ENCODE data around the gene GDF9.
"Not testable (repeated sequence)": the region's sequence is repeated elsewhere in the genome, so short reads cannot be mapped to it uniquely, and the experiment has no call there.

Gene GDF9

DNA sequence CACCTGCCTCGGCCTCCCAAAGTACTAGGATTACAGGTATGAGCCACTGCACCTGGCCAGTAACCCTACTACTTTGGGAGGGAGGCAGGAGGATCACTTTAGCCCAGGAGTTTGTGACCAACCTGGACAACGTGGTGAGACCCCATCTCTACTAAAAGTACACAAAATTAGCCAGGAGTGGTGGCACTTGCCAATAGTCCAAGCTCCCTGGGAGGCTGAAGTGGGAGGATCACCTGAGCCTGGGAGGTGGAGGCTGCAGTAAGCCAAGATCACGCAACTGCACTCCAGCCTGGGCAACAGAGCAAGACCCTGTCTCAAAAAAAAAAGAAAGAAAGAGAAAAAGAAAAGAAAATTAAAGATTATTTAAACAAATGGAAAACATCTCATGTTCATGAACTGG is 10.3 kb downstream of the GDF9 start:
- no peak for DNase-seq (ENCODE audit: low read depth in 1 of 2, low spot score in 1 of 2)
- Histone ChIP-seq H3K27ac (replicated peaks) (no peak overlapping the region), H3K4me3 (replicated peaks; ENCODE audit: insufficient read depth, low read length) (no peak overlapping the region), H3K27me3 (ENCODE audit: insufficient read depth, poor library complexity, severe bottlenecking) (no peaks in the 10 kb centered on the region)
- no peak for TF ChIP-seq SPI1 (IDR thresholded peaks at IDR 0.05; ENCODE audit: borderline replicate concordance, low read depth)

DNA sequence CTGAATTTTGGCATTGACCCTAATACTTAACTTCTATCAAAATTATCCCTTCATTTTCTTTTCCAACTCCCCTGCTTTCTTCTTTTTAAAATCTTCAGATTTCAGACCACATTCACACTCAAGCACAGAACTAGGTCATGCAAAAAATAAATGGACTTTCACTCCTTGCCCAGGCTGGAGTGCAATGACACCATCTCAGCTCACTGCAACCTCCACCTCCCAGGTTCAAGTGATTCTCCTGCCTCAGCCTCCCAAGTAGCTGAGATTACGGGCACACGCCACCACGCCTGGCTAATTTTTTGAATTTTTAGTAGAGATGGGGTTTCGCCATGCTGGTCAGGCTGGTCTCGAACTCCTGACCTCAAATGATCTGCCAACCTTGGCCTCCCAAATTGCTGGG is 11.3 kb downstream of the GDF9 start:
- H3K27ac ChIP-seq (replicated peaks); DNase-seq (ENCODE audit: low read depth in 1 of 2, low spot score in 1 of 2); H3K27me3 ChIP-seq (ENCODE audit: insufficient read depth, poor library complexity, severe bottlenecking); H3K4me3 ChIP-seq (replicated peaks; ENCODE audit: insufficient read depth, low read length): not testable (repeated sequence)

DNA sequence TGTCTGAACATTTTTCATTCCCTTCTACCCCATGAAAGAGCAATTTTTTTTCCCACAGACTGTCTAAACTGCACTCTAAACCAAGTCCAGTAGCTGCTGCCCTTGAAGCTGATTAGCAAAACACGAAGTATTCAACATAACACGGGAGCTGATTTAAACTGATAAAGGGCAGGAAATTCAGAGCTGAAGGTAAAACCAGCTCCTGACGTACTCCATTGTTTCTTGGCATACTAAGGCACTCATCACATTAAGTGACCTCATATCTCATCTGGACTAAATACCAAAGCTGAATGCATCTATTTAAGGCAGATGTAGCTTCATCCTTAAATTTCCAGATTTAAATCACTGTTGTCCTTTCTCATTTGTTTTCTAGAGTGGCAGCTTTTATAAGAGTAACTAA is 12.0 kb downstream of the GDF9 start:
- no peak overlapping the region for H3K27ac ChIP-seq (replicated peaks)
- DNase-seq (ENCODE audit: low read depth in 1 of 2, low spot score in 1 of 2): no peak
- no peaks in the 10 kb centered on the region for H3K27me3 ChIP-seq (ENCODE audit: insufficient read depth, poor library complexity, severe bottlenecking)
- TF ChIP-seq GABPA (IDR thresholded peaks at IDR 0.05; ENCODE audit: low read depth): no peak
- TF ChIP-seq, protein P1, sequence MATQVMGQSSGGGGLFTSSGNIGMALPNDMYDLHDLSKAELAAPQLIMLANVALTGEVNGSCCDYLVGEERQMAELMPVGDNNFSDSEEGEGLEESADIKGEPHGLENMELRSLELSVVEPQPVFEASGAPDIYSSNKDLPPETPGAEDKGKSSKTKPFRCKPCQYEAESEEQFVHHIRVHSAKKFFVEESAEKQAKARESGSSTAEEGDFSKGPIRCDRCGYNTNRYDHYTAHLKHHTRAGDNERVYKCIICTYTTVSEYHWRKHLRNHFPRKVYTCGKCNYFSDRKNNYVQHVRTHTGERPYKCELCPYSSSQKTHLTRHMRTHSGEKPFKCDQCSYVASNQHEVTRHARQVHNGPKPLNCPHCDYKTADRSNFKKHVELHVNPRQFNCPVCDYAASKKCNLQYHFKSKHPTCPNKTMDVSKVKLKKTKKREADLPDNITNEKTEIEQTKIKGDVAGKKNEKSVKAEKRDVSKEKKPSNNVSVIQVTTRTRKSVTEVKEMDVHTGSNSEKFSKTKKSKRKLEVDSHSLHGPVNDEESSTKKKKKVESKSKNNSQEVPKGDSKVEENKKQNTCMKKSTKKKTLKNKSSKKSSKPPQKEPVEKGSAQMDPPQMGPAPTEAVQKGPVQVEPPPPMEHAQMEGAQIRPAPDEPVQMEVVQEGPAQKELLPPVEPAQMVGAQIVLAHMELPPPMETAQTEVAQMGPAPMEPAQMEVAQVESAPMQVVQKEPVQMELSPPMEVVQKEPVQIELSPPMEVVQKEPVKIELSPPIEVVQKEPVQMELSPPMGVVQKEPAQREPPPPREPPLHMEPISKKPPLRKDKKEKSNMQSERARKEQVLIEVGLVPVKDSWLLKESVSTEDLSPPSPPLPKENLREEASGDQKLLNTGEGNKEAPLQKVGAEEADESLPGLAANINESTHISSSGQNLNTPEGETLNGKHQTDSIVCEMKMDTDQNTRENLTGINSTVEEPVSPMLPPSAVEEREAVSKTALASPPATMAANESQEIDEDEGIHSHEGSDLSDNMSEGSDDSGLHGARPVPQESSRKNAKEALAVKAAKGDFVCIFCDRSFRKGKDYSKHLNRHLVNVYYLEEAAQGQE (IDR thresholded peaks at IDR 0.05; ENCODE audit: insufficient replicate concordance, low read depth): no peak
- no peak for TF ChIP-seq SPI1 (IDR thresholded peaks at IDR 0.05; ENCODE audit: borderline replicate concordance, low read depth)
- TF ChIP-seq, protein P2, sequence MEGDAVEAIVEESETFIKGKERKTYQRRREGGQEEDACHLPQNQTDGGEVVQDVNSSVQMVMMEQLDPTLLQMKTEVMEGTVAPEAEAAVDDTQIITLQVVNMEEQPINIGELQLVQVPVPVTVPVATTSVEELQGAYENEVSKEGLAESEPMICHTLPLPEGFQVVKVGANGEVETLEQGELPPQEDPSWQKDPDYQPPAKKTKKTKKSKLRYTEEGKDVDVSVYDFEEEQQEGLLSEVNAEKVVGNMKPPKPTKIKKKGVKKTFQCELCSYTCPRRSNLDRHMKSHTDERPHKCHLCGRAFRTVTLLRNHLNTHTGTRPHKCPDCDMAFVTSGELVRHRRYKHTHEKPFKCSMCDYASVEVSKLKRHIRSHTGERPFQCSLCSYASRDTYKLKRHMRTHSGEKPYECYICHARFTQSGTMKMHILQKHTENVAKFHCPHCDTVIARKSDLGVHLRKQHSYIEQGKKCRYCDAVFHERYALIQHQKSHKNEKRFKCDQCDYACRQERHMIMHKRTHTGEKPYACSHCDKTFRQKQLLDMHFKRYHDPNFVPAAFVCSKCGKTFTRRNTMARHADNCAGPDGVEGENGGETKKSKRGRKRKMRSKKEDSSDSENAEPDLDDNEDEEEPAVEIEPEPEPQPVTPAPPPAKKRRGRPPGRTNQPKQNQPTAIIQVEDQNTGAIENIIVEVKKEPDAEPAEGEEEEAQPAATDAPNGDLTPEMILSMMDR (IDR thresholded peaks at IDR 0.05; ENCODE audit: insufficient read depth, low read length): no peak
- no peak for TF ChIP-seq POLR2AphosphoS5 (IDR thresholded peaks at IDR 0.05; ENCODE audit: low read depth)
- H3K4me3 ChIP-seq (replicated peaks; ENCODE audit: insufficient read depth, low read length): no peak overlapping the region

DNA sequence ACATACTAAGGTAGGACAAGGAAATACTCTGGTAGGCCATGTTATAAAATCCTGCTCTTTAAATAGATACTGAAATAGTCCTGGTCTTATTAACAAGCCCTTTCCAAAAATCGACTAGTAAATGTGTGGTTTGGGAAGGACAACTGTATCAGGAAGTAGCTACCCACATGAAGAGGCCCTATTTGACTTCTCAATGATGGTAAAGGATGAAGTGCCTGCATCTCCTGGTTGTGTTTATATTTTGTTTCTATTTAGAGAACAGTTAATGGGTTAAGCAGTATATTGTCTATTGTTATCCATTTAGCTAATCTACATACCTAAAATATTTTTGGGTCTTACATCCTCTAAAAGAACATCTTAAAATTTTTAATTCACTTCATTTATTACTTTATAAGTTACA is 12.5 kb downstream of the GDF9 start:
- Histone ChIP-seq H3K4me3 (replicated peaks; ENCODE audit: insufficient read depth, low read length) (no peak overlapping the region), H3K27ac (replicated peaks) (no peak overlapping the region), H3K27me3 (ENCODE audit: insufficient read depth, poor library complexity, severe bottlenecking) (no peaks in the 10 kb centered on the region)
- no peak for DNase-seq (ENCODE audit: low read depth in 1 of 2, low spot score in 1 of 2)
- no peak for TF ChIP-seq SPI1 (IDR thresholded peaks at IDR 0.05; ENCODE audit: borderline replicate concordance, low read depth)
- TF ChIP-seq, protein P1 (IDR thresholded peaks at IDR 0.05; ENCODE audit: insufficient replicate concordance, low read depth): no peak
- TF ChIP-seq, protein P2 (IDR thresholded peaks at IDR 0.05; ENCODE audit: insufficient read depth, low read length): no peak
- no peak for TF ChIP-seq POLR2AphosphoS5 (IDR thresholded peaks at IDR 0.05; ENCODE audit: low read depth)
- TF ChIP-seq GABPA (IDR thresholded peaks at IDR 0.05; ENCODE audit: low read depth): no peak

DNA sequence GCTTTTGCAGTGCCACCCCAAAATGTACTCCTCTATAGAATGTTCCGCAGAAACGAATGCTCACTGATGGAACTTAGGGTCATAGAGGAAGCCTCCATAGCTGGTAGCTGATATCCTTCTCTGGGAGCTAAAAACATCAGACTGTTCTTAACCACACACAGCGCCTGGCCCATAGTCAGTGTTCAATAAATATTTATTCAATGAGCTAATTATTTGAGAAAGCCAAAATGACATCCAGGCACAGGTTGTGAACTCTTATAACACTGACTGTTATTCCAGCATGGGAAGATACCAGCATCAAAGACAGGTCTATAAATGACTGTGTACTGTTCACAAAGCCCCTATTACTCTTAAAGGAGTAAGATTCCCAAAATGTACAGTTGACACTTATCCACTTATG is 12.9 kb downstream of the GDF9 start:
- TF ChIP-seq GABPA (IDR thresholded peaks at IDR 0.05; ENCODE audit: low read depth) (no peak), SPI1 (IDR thresholded peaks at IDR 0.05; ENCODE audit: borderline replicate concordance, low read depth) (no peak)
- DNase-seq (ENCODE audit: low read depth in 1 of 2, low spot score in 1 of 2): no peak

More for the DNA sequence above, 12.9 kb downstream of the GDF9 start:
- H3K27me3 ChIP-seq (ENCODE audit: insufficient read depth, poor library complexity, severe bottlenecking): no peaks in the 10 kb centered on the region
- H3K27ac ChIP-seq (replicated peaks): no peak overlapping the region
- no peak overlapping the region for H3K4me3 ChIP-seq (replicated peaks; ENCODE audit: insufficient read depth, low read length)
